GM12875 (cell line): Measurements from ENCODE around the gene KLF1.

Source experiments
- H3K4me3 ChIP-seq: one replicate; pipeline ENCODE4 v1.5.1; 2011; ENCODE audit warnings: low read depth, low read length, control low read depth
- CTCF ChIP-seq: IDR thresholded peaks from 2 replicates; pipeline ENCODE4 v1.5.1; 2011; ENCODE audit warnings: low read depth, mild to moderate bottlenecking, control low read depth, inconsistent platforms, low read length, moderate library complexity, borderline replicate concordance; ENCODE audit not compliant: insufficient read depth

KLF1 gene

GRCh38 chr19:12838182-12838885 lies 48.7 kb downstream of the KLF1 start, which contains the start of gene MAST1:
Gene MAST1, plus strand, starts transcription at chr19:12838515. Its CDS starts 58 bp downstream, at chr19:12838573.
- peak; percentile 71 for TF ChIP-seq CTCF
- H3K4me3 ChIP-seq: no peak within 1 kb of the TSS

GRCh38 chr19:12837225-12837624 lies 49.8 kb downstream of the KLF1 start:
- no peak overlapping the region for H3K4me3 ChIP-seq
- no peak for TF ChIP-seq CTCF

- no peak for TF ChIP-seq CTCF
- no peak overlapping the region for H3K4me3 ChIP-seq
These were observed 50.5 kb downstream of the KLF1 start for GRCh38 chr19:12836529-12836863.

- H3K4me3 ChIP-seq: no peak overlapping the region
- no peak for TF ChIP-seq CTCF
These were observed 51.8 kb downstream of the KLF1 start for GRCh38 chr19:12834976-12835757.

- TF ChIP-seq CTCF: no peak
- peak within 1 kb of the TSS; percentile 24 for H3K4me3 ChIP-seq
These were observed 52.4 kb downstream of the KLF1 start, which contains the start of gene RTBDN for GRCh38 chr19:12834566-12834943. Gene RTBDN, minus strand, starts transcription at chr19:12834579. Its CDS starts 4,600 bp downstream, at chr19:12829979.
